ENCODE results near the gene GPX2. TPM values are rescaled to one million over a fixed set of nuclear protein-coding genes. Genes with fewer than 3 reads are reported as not detected.
A peak's percentile ranks its signal among the peaks of the same experiment; 100 is the strongest.

The GPX2 gene
- total RNA-seq, 1 experiment from 2014 or later: 188 TPM

- TF ChIP-seq CTCF (IDR thresholded peaks at IDR 0.05; ENCODE audit: unreplicated experiment): no peak
Measured at GRCh38 chr14:64970776-64971477, 28.4 kb upstream of the GPX2 start.

GRCh38 chr14:64970041-64970440 is 27.5 kb upstream of the GPX2 start:
- Mint-ChIP-seq H3K27ac (ENCODE audit: unreplicated experiment) (no peak overlapping the region), H3K4me1 (ENCODE audit: low read depth, unreplicated experiment) (peaks cover 52% of the 10 kb centered on the region), H3K36me3 (ENCODE audit: insufficient read depth, unreplicated experiment) (peaks cover 25% of the 10 kb centered on the region), H3K9me3 (ENCODE audit: low read depth, unreplicated experiment) (no peaks in the 10 kb centered on the region), H3K4me3 (ENCODE audit: low read depth, unreplicated experiment) (no peak overlapping the region), H3K27me3 (ENCODE audit: unreplicated experiment) (no peaks in the 10 kb centered on the region)
- no TSS peak for BruUV-seq (replicated peaks)
- no peak for DNase-seq
- intact Hi-C loops (cut with micrococcal nuclease; ENCODE audit: unreplicated experiment): no loop called here
- TF ChIP-seq CTCF (IDR thresholded peaks at IDR 0.05; ENCODE audit: unreplicated experiment): no peak
- CTCF ChIA-PET: no interaction called here

More at GRCh38 chr14:64970776-64971477, 28.4 kb upstream of the GPX2 start:
- intact Hi-C loops (cut with micrococcal nuclease; ENCODE audit: unreplicated experiment): no loop called here
- peaks cover 25% of the 10 kb centered on the region for H3K36me3 Mint-ChIP-seq (ENCODE audit: insufficient read depth, unreplicated experiment)
- no peak for DNase-seq
- BruUV-seq (replicated peaks): no TSS peak
- peak overlapping the region; percentile 72 for H3K4me3 Mint-ChIP-seq (ENCODE audit: low read depth, unreplicated experiment)
- CTCF ChIA-PET: interaction anchor here (0.9 kb wide), 1 partner anchor 24 kb away, joined by 3 read pairs; no protein-coding TSS in a partner anchor
- no peaks in the 10 kb centered on the region for H3K9me3 Mint-ChIP-seq (ENCODE audit: low read depth, unreplicated experiment)
- no peak overlapping the region for H3K27ac Mint-ChIP-seq (ENCODE audit: unreplicated experiment)
- no peaks in the 10 kb centered on the region for H3K27me3 Mint-ChIP-seq (ENCODE audit: unreplicated experiment)
- H3K4me1 Mint-ChIP-seq (ENCODE audit: low read depth, unreplicated experiment): peaks cover 43% of the 10 kb centered on the region

GRCh38 chr14:64968651-64969050 is 26.1 kb upstream of the GPX2 start:
- DNase-seq: no peak
- no peak for TF ChIP-seq CTCF (IDR thresholded peaks at IDR 0.05; ENCODE audit: unreplicated experiment)
- no peaks in the 10 kb centered on the region for H3K9me3 Mint-ChIP-seq (ENCODE audit: low read depth, unreplicated experiment)
- H3K27me3 Mint-ChIP-seq (ENCODE audit: unreplicated experiment): no peaks in the 10 kb centered on the region
- H3K4me3 Mint-ChIP-seq (ENCODE audit: low read depth, unreplicated experiment): no peak overlapping the region
- H3K27ac Mint-ChIP-seq (ENCODE audit: unreplicated experiment): no peak overlapping the region
- peaks cover 25% of the 10 kb centered on the region for H3K36me3 Mint-ChIP-seq (ENCODE audit: insufficient read depth, unreplicated experiment)
- peaks cover 52% of the 10 kb centered on the region for H3K4me1 Mint-ChIP-seq (ENCODE audit: low read depth, unreplicated experiment)
- BruUV-seq (replicated peaks): no TSS peak
- CTCF ChIA-PET: interaction anchor here (0.7 kb wide), 1 partner anchor 106 kb away, joined by 3 read pairs; no protein-coding TSS in a partner anchor
- intact Hi-C loops (cut with micrococcal nuclease; ENCODE audit: unreplicated experiment): no loop called here

DNA sequence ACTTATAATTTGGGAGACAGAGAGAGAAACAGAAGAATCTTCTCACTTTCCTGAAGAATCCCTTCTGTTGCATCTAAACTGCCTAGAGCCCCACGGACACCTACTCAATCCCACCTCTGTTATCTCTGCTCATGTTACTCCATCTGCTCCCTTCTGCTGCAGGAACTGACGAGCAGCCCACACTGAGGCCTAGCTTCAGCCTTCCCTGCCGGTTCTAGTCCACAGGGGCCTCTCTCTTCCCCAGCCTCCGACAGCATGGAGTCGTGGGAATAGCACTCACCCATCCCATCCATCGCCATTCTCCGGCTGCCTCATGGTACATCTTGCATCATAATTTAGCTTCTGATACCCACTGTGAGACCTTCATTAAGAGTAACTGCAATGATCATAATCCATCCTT is 25.6 kb upstream of the GPX2 start:
- intact Hi-C loops (cut with micrococcal nuclease; ENCODE audit: unreplicated experiment): no loop called here
- peak overlapping the region; percentile 13 for H3K27ac Mint-ChIP-seq (ENCODE audit: unreplicated experiment)
- no peaks in the 10 kb centered on the region for H3K9me3 Mint-ChIP-seq (ENCODE audit: low read depth, unreplicated experiment)
- H3K36me3 Mint-ChIP-seq (ENCODE audit: insufficient read depth, unreplicated experiment): peaks cover 27% of the 10 kb centered on the region
- peaks cover 52% of the 10 kb centered on the region for H3K4me1 Mint-ChIP-seq (ENCODE audit: low read depth, unreplicated experiment)
- no peak for TF ChIP-seq CTCF (IDR thresholded peaks at IDR 0.05; ENCODE audit: unreplicated experiment)
- CTCF ChIA-PET: interaction anchor here (0.5 to 0.7 kb wide), 2 partner anchors 12 to 106 kb away, joined by 3 to 4 read pairs; no protein-coding TSS in a partner anchor
- no peaks in the 10 kb centered on the region for H3K27me3 Mint-ChIP-seq (ENCODE audit: unreplicated experiment)
- no peak overlapping the region for H3K4me3 Mint-ChIP-seq (ENCODE audit: low read depth, unreplicated experiment)
- DNase-seq: no peak
- BruUV-seq (replicated peaks): no TSS peak
